Stimulated activated CD4-positive, alpha-beta T cell treated with anti-CD3 and anti-CD28 coated beads, Interleukin-12 subunit alpha, Interleukin-12 subunit beta, amount 100 ng/mL, for 4 hours (primary cell): ENCODE measurements around the gene LRCOL1.
"Not testable (repeated sequence)": the region's sequence is repeated elsewhere in the genome, so short reads cannot be mapped to it uniquely, and the experiment has no call there.

ENCODE experiments used
- DNase-seq: peaks from one replicate; pipeline ENCODE4 v3.0.0-alpha.2; 2020

LRCOL1 gene

DNA sequence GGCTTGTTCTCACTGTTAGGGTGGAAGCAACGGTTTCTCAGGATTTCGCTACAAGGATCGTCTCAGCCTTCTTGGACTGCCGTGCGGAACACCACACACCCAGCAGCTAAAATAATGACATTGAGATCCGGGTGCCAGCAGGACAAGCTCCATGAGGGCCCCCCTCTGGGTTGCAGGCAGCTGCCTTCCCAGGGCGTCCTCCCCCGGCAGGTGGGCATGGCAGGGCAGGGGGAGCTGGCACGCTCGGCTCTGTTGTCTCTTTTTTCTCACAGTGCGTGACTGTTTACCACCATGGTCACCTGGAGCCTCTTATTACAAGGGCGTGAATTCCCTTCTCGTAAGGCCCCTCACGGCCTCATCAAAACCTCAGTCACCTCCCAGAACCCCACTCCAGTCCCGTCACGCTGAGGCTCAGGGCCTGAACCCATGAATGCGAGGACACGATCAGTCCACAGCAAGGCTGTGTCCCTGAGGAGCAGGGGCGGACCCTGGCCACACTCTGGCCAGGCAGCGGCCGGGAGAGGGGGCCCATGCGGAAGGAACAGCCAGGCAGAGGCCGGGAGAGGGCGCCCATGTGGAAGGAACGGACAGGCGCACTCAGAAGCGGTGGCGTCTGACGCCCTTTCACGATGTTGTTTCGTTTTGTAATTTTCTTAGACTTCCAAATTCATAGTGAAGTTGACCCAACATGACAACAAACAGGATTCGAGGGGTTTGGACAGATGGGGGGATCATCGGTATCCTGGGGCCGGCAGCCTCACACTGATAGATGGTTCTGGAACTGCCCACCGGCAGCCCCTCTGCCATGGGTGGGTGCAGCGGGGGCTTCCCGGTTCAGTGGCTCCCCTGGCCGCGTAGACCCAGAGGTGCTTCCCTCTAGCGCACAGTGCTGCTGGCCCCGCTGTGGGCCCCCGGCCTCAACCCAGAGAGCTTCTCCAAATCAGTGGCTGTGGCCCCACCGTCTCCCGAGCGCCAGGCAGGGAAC, 10.0 kb downstream of the LRCOL1 start:
- peak; percentile 24 for DNase-seq

DNA sequence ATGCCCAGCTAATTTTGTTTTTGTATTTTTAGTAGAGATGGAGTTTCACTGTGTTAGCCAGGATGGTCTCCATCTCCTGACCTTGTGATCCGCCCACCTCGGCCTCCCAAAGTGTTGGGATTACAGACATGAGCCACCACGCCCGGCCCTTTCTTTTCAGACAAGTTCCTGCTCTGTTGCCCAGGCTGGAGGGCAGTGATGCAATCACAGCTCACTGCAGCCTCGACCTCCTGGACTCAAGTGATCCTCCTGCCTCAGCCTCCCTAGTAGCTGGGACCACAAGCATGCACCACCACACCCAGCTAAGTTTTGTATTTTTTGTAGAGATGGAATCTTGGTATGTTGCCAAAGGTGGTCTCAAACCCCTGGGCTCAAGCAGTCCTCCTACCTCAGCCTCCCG, 10.9 kb downstream of the LRCOL1 start:
- not testable (repeated sequence) for DNase-seq

DNA sequence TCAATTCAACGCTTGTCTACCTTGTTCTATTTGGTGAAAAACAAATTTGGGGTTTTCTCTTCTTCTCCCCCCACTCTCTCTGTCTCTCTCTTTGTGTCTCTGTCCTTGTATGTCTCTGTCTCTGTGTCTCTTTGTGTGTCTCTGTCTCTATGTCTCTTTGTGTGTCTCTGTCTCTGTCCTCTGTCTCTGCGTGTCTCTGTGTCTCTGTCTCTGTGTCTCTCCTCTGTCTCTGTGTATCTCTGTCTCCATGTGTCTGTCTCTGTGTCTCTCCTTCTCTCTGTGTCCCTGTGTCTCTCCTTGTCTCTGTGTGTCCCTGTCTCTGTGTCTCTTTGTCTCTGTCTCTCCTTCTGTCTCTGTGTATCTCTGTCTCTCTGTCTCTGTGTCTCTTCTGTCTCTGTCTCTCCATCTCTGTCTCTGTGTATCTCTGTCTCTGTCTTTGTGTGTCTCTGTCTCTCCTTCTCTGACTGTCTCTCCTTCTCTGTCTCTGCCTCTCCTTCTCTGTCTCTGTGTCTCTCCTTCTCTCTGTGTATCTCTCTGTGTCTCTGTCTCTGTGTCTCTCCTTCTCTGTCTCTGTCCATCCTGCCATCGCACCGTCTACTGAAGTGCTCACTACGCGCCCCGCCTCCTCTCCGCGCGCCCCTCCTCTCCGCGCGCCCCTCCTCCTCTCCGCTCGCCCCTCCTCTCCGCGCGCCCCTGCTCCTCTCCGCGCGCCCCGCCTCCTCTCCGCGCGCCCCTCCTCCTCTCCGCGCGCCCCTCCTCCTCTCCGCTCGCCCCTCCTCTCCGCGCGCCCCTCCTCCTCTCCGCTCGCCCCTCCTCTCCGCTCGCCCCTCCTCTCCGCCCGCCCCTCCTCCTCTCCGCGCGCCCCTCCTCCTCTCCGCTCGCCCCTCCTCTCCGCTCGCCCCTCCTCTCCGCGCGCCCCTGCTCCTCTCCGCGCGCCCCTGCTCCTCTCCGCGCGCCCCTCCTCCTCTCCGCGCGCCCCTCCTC, 12.8 kb downstream of the LRCOL1 start:
- no peak for DNase-seq

DNA sequence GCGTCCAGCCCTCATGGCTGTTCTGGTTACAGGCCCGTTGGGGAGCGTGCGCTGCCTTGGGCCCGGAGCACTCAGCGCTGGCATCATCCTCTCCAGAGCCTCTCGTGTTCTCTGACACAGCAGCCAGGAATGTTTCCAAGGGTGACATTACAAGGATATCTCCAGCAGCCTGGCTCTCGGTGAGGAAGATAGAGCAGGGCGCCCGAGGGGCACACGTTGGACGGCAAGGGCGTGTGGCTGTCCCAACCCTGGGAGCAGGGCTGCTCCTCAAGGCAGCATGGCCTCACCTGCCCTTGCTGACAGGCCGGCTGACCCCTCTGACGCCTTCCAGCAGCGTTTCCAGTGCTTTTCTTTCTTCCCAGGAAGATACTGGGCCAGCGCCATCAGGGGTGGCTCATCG, 14.4 kb downstream of the LRCOL1 start:
- DNase-seq = no peak

DNA sequence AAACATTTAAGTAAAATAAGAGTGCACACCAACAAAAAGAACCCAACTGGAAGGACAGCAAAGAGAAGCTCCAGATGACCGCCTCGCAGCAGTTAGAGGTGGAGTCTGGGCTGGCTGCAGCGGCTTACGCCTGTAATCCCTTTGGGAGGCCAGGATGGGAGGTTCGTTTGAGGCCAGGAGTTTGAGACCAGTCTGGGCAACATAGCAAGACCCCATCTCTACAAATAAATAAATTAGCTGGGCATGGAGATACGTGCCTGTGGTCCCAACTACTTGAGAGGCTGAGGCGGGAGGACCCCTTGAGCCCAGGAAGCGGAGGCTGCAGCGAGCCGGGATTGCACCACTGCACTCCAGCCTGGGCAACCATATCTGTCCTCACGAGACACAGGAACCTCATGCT, 15.2 kb downstream of the LRCOL1 start:
- no peak for DNase-seq

DNA sequence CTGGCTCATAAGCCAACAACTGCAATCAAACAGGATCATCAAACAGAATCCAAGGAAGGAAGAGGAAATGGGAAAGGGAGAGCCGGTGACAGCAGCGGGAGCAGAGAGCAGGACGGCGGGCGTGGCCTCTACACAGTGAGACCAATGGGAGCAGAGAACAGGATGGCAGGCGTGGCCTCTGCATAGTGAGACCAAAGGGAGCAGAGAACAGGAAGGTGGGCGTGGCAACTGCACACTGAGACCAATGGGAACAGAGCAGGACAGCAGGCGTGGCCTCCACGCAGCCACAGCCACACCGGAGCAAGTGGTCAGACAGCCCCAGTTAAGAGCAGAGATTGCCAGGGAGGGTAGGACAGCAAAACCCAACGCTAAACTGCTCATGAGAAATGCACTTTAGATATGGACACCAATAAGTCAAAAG, 16.4 kb downstream of the LRCOL1 start:
- DNase-seq = no peak

DNA sequence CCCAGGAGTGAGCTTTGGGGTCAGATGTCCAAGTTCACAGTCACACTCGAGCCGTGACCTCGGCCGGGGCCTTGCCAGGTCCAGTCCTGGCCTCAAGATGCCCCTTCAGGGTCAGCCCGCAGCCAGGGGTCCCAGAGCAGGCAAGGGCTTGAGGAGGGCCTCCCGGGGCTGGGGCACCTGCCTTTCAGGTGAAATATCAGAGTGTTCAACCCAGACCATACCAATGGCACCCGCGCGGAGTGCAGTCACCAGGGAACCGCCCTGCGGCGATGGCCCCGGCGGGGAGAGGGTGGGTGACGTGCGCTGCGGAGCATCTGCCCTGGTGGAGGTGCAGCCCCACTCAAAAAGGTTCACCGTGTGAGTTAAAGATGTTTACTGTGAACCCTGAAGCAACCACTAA, 16.9 kb downstream of the LRCOL1 start:
- no peak for DNase-seq

DNA sequence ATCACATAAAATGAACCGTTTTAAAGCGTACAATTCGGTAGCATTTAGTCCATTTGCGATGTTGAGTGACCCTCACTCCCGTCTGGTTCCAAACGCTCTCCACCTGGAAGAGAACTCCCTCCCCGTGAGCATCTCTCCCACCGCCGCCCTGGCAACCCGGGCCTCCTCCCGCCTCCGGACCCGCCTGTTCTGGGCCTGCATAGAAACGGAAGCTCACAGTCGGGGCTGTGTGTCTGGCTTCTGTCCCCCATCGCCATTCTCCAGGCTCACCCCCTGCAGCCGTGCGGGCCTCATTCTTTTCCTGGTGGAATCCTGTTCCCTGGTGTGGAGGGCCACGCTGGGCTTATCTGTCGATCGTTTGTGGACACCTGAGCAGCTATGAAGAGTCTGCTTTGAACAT, 17.3 kb downstream of the LRCOL1 start:
- DNase-seq = no peak

DNA sequence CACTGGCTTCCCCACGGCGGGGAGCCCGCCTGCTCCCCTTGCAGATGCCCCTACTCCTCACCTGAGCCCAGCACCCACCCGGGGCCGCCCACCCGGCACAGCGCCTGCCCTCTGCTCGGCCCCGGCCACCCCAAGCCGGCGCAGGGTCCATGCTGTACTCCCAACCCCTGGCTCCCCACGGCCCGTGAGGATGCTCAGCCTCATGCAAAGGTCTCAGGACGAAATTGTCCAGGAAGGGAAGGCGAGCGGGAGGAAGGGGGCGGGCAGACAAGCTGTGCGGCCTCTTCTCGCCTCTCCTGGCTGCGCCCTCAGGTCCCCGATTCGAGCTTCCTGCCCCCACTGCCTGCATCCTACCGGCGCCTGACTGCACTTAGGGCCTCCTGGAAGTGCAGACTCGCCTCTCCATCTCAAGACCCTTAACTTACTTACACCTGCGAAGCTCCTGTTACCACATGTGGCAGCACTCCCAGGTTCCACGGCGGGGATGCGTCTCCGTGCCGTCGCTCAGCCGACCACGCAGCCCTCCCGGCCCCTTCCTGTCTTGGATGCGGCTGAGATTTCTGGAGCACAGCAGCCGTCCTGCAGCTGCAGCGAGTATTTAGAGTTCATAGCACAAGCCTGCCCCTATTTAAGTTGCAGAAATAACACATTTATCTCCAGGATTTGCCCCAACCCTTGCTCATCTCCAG, 18.0 kb downstream of the LRCOL1 start:
- DNase-seq = no peak

DNA sequence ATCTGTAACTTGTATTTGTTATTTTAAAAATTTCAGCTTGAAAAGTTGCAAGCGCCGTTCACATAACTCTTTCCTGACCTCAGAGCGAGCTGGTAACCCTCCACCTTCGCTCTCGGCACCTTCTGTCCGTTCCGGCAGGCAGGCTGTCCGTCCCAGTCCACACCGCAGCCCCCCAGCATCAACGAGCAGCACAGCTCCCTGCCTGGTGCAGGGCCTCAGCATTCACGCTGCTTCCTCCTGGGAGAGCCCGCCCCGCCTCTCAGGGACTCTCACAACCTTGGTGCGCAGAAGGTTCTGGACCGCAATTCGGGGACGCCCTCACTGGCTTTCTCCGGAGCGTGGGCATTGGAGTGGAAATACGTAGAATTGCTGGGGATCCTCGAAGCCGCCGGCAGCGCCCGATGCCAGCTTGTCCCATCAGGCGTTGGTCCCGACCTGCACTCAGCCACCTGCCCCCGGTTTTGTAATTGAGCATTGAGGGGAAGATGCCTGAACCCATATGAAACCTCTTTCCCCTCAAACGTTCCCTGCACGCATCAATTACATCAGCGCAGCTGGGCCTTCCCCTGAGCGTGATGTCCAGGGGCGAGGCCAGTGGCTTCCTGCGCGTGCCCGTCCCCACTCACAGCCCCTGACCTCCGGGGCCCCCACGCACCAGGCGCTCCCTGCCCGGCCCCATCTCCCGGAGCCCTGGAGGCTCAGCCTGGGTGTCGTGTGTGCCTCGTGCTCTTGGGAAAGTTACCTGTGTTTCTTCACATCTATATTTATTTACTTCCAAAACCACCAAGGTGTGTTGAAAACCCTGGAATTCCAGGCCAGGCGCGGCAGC, 19.1 kb downstream of the LRCOL1 start:
- no peak for DNase-seq

DNA sequence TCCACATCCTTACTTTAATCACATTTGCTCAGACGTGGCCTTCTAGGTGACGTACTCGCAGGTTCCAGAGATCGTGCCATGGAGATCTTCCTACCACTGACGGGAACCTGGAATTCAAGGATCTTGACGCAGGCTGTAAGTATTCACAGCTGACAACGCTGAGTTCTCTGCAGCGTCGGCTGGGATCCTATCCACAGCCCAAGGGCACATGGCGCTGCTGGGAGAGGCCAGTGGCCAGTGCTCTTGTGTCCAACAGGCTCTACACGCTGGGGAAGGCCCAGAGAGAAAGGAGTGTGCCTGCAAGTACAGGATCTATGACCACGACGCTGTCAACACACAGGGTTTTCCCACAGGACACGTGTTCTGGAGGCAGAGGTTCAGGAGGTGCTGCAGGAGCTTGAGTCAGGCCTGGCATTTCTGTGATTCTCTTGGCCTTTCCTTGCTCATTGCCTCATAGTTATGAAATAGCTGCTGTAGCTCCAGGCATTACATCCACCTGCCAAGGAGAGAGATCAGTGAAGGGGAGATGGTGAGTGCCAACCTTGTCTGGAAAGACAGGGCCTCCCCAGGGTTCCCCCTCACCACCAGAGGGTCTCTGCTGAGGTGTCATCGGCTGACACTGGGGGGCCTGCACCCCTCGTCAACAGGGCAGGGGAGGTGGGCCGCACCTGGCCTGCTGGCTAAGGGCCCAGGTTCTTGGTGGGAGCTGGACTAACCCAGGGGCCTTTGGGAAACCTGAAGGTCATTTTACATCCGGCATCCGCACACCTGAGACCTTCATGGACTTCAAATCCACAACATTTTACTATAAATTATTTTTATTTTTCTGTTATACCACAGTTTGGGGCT, 21.3 kb downstream of the LRCOL1 start:
- no peak for DNase-seq

DNA sequence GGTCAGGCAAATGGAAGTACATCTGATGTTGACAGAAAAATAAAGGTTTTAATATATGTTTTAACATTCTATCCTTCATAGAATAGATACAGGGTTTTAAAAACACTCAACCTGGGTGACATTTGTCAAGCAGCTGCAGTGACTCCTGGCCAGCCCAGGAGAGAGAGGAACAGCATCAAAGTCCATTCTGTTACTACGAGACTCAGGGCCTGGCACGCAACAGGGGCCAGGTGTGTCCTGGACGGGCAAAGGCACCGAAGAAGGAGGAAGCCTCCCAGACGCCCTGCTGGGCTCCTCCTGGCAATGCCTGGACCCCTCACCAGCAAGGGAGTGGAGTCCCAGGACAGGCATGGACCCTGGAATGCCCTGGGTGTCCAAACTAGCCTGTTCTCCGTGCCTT, 22.1 kb downstream of the LRCOL1 start:
- no peak for DNase-seq

DNA sequence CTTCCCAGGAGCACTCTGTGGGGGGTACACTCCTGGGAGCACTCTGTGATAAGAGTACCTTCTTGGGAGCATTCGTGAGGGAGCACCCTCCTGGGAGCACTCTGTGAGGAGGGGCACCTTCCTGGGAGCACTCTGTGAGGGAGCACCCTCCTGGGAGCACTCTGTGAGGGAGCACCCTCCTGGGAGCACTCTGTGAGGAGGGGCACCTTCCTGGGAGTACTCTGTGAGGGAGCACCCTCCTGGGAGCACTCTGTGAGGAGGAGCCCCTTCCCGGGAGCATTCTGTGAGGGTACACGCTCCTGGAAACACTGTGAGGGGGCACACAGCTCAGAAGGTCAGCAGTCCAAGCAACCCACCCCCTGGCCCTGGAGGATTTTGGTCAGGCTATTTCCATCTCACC, 22.6 kb downstream of the LRCOL1 start:
- DNase-seq = no peak

DNA sequence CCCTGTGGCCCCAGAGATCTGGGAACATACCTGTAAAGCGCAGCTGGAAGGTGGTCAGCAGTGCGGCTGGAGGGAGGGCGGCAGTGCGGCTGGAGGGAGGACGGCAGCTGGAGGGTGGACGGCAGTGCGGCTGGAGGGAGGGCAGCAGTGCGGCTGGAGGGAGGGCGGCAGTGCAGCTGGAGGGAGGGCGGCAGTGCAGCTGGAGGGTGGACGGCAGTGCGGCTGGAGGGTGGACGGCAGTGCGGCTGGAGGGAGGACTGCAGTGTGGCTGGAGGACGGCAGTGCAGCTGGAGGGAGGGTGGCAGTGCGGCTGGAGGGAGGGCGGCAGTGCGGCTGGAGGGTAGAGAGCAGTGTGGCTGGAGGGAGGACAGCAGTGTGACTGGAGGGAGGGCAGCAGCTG, 23.5 kb downstream of the LRCOL1 start:
- DNase-seq = no peak

DNA sequence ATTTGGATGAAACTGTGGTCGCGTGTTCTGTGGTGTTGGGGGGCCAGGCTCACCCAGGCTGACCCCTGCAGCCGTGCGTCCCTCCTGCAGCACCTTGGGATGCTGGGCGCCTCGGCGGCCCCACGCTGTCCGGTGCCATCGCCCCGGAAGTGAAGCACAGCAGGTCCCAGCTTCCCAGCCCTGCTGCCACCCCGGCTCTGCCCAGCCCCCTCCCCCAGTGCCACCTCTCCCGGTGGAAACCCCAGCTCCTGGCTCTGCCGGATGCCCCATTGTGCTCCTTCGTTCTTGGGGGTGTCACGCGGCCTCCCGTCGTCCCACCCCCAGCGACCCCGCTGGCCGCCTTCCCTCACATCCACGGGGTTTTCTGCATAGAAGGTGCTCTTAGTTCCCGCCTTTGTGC, 25.2 kb downstream of the LRCOL1 start:
- no peak for DNase-seq

DNA sequence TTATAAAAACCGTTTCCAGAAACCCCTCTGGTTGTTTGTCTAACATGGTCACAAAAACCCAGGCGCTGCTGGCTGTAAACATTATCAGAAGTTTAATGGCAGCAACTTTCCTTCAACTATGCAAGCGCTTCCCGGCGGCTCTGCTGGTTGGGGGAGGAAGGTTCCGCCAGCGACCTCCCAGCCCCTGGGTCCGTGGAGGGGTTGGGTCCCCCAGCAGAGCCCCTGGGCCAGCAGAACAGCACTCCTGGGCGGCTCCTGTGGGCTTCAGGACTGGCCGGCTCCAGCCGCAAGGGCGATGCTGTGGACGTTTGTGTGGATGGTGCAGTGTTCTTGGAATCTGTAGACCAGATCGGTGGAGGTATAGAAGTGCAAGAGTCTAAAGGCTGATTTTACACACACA, 26.0 kb downstream of the LRCOL1 start:
- no peak for DNase-seq

DNA sequence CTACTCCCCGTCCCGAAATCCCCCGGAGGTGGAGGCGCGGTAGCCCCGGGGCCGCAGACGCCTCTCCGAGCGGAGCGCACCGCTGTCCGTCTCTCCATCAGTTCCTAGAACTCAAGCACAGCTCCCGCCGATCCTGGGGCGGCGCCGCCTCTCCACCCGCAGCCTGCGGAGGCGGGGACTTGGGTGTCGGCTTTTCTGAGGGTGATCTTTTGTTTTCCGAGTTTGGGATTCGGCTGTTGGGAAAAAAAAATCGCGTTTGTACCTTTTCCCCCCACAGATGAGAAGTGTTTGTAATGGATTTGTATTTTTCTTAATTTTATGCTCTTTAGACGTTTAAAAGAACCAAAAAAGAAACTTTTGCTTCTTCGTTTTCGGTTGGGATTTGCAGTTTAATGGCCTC, 26.6 kb downstream of the LRCOL1 start:
- DNase-seq = no peak

DNA sequence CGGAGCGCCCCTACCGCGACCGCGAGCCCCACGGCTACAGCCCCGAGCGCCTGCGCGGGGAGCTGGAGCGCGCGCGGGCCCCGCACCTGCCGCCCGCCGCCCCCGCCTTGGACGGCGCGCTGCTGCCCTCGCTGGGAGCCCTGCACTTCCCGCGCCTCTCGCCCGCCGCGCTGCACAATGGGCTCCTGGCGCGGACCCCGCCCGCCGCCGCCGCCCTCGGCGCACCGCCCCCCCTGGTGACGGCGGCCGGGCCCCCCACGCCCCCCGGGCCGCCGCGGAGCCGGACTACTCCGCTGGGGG, 27.0 kb downstream of the LRCOL1 start:
- no peak for DNase-seq

DNA sequence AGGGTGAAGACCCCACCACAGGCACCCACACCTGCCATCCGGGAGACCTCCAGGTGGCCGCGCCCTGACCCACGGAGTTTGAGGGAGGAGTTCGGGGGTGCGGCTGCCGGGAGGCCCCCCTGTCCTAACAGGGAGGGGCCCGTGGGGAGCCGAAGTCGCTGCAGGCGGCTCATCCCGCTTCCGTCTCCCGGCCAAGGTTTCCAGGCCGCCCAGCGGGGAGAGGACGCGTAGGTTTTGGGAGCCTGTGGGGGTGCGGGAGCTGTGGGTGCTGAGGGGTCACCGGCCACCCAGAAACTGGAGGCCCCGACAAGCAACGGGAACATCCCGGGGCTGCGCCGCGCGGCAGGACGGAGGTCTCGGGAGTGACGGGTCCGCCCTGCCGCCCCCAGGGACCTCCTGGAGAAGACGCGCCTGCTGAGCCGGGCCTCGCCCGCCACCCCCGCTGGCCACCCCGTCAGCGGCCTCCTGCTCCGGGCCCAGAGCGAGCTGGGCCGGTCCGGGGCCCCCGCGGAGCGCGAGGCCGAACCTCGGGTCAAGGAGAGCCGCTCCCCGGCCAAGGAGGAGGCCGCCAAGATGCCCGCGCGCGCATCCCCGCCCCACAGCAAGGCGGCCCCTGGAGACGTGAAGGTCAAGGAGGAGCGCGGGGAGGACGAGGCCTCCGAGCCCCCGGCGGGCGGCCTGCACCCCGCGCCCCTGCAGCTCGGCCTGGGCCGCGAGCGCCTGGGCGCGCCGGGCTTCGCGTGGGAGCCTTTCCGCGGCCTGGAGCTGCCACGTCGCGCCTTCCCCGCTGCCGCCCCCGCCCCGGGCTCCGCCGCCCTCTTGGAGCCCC, 27.6 kb downstream of the LRCOL1 start:
- DNase-seq = no peak

DNA sequence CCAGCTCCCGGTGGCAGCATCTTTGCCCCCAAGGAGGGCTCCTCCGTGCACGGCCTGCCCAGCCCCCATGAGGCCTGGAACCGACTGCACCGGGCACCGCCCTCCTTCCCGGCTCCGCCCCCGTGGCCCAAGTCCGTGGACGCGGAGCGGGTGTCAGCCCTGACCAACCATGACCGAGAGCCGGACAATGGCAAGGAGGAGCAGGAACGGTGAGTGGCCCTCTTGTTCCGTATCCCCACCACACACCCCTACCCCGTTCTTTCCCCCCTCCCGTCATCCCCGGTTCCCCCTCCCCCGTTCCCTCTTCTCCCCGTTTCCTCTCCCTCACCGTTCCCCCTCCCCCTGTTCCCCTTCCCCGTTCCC, 28.3 kb downstream of the LRCOL1 start:
- no peak for DNase-seq
